GM21737 (cell line): ENCODE measurements around the gene SBF2.

ENCODE experiments used
- ATAC-seq: cut with Tn5 transposase; IDR thresholded peaks from one replicate; pipeline ENCODE4 v1.9.1; 2021; ENCODE audit warnings: mild to moderate bottlenecking, moderate library complexity; ENCODE audit not compliant: unreplicated experiment

Gene SBF2

DNA sequence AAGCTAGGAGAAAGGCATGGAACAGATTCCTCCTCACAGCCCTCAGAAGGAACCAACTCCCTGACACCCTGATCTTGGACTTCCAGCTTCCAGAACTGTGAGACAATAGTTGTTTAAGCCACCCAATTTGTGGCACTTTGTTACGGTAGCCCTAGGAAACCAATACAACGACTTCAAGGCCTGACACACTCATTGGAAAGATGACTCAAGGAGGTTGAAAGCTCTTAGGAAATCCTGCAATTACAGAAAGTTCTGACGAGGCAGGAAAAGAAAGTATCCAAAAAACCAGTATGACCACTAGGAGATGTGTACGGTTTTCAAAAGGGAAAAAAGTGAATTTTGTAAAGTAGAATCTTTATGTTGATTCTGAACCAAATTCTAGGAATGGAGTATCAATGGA is 468.7 kb downstream of the SBF2 start:
- no peak for ATAC-seq

DNA sequence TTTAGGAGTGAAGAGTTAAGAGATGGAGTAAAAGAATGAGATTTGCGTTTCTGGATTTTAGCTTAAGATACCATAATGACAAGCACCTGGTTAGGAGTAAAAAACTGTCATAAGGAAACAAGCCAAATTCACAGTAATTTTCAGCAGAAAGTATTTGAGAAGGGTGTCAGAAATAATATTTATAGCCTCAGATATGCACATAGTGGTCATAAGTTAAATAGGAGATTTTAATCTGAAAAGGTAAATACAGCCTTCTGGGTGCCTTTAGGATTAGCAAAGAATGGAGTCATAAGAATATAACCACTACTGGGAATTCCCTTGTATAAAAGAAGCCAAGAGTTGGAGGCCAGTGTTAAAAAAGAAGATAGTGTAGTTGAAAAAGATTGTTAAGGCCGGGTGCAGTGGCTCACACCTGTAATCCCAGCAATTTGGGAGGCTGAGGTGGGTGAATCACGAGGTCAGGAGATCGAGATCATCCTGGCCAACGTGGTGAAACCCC is 470.1 kb downstream of the SBF2 start:
- no peak for ATAC-seq

GRCh38 chr11:9823439-9823838 is 470.6 kb downstream of the SBF2 start:
- no peak for ATAC-seq

DNA sequence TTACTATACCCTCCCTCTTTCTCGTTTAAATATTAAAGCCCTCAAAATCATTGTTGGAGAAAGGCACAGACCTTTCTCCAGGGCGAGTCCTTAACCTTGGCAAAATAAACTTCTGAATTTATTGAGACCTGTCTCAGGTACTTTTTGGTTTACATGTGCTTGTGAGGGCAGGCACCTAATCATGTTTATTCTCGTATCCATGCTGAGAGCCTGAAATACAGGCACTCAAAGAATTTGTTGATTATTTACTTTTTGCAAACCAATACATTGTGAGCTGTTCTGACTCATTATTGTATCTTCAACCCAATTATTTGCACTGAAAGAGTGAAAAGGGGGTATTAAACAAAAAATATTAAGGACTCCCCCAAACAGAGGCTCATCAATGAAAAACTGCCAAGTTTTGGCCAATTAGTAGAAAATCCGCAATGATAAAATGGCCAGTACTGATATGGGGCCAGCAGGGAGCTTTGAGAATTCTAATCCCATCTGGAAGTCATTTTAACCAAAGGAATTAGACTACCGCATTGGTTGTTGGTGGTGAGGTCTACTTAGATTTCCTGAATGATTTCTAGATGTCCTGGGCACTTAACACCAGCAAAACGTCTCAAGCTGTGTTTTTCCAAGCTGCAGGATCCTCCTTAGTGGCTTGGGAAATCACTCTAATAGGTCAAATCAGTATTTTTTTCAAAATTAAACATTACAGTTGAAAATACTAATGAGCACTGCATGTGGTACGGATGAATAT is 472.8 kb downstream of the SBF2 start:
- no peak for ATAC-seq

DNA sequence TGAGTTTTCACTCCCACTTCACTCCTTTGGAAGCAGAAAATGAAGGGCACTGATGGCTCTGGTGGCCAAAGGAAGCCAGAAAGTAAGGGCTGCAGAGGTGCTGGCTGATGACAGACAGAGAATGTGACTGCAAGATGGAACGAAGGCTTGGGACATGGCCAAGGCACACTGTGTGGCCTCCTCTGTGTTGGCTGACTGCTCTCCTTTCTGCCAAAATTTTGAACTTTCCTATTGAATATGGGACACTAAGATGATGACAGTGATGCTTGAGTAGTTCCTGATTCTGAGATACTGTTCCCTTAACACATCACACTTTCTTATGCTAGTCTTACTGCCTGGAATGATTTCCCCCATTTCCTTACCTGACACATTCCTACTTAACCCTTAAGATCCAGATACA is 473.8 kb downstream of the SBF2 start:
- no peak for ATAC-seq

DNA sequence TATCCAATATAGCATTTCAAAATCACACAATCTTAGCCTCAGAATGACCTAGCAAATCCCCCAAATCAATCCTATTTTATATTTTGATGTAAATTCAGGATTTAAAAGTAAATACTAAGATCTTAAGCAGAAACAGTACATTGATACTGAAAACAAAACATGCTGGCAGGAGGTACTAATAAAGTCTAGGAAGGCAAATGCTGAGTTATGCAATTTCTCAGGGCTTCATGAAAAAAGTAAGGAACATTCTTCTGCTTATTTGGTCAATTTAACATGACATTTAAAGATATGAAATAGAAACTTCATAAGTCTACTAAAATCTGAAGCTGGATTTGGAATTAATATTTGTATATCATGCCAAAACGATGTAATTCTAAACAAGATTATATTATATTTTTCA is 476.8 kb downstream of the SBF2 start:
- ATAC-seq: no peak

- no peak for ATAC-seq
Observed at GRCh38 chr11:9815486-9816136, 478.4 kb downstream of the SBF2 start.

DNA sequence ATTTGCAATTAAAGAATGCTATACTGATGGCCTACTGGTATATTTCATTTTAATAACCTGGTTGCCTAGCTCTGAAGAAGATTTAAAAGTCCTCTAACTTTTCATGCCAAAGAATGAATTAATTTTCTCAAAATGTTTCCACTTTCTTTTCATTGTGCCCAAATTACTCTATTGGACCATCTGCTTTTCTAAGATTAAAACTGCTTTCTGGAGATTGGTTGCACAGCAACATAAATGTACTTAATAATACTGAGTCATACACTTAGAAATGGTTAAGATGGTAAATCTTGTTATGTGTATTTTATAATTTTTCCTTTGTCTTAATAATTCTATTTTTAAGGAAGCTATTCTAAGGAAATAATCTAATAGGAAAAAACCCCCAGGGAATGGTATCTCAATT is 479.9 kb downstream of the SBF2 start:
- no peak for ATAC-seq

GRCh38 chr11:9808943-9809342 is 485.1 kb downstream of the SBF2 start:
- no peak for ATAC-seq

DNA sequence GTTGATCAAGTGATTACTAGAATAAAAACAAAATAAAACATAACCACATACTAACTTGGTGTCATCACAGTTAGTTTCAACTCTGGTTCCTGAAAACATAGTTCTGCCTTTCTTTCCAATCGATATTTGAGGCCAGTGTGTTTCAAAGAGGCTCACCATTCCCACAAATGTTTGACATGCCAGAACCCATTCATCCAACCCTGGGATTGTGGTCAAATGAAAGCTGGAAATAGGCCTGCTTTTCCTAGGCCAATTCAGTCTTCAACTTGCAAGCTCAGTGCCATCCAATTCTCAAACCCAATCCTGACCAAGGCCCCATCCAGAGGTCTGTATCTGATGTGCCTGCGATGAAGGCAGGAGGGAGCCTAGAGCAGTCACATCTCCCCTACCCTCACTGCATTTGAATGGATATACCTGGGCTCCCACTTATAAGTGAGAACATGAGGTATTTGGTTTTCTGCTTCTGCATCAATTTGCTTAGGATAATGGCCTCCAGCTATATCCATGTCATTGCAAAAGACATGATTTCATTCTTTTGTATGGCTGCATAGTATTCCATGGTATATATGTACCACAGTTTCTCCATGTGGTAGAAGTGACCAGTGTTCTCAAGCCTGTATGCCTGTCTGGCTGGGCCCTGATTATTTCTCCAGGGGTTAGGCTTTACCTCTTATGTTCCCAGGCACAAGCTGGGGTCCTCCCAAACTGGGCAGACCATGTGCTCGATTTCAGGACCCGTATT is 486.9 kb downstream of the SBF2 start:
- ATAC-seq: no peak

DNA sequence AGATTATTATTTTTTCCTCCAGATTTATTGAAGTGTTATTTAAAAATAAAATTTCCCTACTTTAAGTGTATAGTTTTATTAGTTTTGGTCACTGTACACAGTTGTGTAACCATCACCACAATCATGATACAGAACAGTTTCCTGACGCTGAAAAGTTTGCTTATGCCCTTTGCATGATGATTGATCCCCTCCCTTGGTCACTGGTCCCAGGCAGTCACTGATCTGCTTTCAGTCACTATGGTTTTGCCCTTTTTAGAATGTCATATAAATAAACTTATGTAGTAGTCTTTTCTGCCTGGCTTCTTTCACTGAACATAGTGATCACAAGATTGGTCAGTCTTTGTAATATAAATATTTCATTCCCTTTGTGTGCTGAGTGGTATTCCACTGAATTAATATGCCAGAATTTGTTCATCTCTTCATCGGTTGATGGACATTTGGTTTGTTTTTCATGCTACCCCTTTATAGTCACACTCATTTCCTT is 489.6 kb downstream of the SBF2 start:
- no peak for ATAC-seq

- no peak for ATAC-seq
Observed at GRCh38 chr11:9803685-9804418, 490.2 kb downstream of the SBF2 start.

- no peak for ATAC-seq
Observed at GRCh38 chr11:9802291-9802861, 491.6 kb downstream of the SBF2 start.

GRCh38 chr11:9799886-9800285 is 494.1 kb downstream of the SBF2 start:
- ATAC-seq: no peak

GRCh38 chr11:9797300-9797699 is 496.7 kb downstream of the SBF2 start:
- ATAC-seq: no peak

GRCh38 chr11:9796854-9797253 is 497.2 kb downstream of the SBF2 start:
- no peak for ATAC-seq

DNA sequence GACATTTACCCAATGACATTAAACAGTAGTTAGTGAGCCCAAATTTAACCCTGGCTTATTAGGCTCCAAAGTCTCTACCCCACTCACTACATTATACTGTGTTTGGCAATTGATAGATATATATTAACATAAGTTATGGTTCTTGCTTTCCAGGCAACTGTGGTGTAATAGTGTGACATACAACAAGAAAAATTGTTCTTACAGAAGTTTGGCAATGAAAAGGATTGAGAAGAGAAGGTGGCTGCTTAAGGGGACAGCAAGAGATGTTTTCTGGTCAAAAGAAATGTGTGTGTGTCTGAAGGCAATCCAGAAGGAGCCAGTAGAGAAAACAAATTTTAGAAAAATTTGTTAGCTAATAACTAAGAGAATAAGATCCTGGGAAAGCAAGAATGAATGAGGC is 497.8 kb downstream of the SBF2 start:
- no peak for ATAC-seq

DNA sequence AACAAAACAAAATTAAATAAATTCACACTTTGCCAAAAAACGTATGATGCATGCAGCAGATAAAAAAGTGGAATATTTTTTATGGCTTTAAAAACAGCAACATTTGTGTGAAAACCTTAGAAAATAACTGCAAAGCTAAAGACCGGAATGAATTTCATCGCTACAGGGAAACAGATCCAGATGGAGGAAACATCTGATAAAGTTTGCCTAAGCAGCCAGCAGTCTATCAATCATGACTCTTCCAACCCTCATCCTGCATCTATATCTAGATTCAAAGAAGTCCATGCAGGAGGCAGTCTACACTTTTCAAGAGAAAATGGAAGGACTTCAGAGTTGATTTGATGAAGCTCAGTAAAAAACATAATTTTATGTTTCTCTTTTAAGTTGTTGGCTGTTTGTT is 503.3 kb downstream of the SBF2 start:
- ATAC-seq: no peak

- ATAC-seq: no peak
Observed at GRCh38 chr11:9789910-9790309, 504.1 kb downstream of the SBF2 start.

DNA sequence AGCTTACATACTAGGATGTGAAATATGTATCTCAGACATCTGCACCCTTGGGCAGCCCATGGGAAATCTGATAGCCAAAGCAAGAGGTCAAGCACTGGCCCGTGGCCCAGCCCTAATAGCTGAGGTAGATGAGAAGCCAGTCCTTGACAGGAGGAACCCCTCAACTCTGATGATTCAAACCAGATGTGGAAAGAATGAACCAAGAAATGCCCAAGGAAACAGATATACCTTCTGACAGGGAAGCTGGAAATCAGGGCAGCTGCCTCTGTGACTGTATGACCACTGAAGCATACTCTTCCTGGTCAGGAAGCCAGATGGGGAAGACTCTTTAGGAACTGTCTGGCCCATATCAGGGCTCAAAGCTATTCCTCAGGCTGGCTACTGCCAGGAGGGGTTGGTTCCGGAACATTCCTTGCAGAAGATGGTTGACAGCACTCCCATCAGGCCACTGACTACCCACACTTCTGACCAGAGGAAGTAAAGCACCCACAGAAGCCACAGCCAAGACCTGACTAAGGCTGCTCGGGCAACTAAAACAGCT is 506.0 kb downstream of the SBF2 start:
- ATAC-seq: no peak
